ENCODE results near the gene CALM1. TPM values are rescaled to one million over a fixed set of nuclear protein-coding genes. Genes with fewer than 3 reads are reported as not detected.

CALM1 gene
- total RNA-seq, 1 experiment from 2014 or later: 308 TPM

- DNase-seq (ENCODE audit: low read depth): no peak
- in situ Hi-C loops (cut with HindIII; ENCODE audit: low pct_unique_long_range_greater_than_20kb, low sequenced_read_pairs): no loop called here
Measured at GRCh38 chr14:90402016-90402415, 5.2 kb downstream of the CALM1 start.

GRCh38 chr14:90403065-90403464, 6.2 kb downstream of the CALM1 start:
- DNase-seq (ENCODE audit: low read depth): no peak
- in situ Hi-C loops (cut with HindIII; ENCODE audit: low pct_unique_long_range_greater_than_20kb, low sequenced_read_pairs): no loop called here

- in situ Hi-C loops (cut with HindIII; ENCODE audit: low pct_unique_long_range_greater_than_20kb, low sequenced_read_pairs): no loop called here
Measured at GRCh38 chr14:90405101-90405500, 8.3 kb downstream of the CALM1 start.

GRCh38 chr14:90405755-90406154, 8.9 kb downstream of the CALM1 start:
- in situ Hi-C loops (cut with HindIII; ENCODE audit: low pct_unique_long_range_greater_than_20kb, low sequenced_read_pairs): no loop called here
- no peak for DNase-seq (ENCODE audit: low read depth)

More at GRCh38 chr14:90405101-90405500, 8.3 kb downstream of the CALM1 start:
- DNase-seq (ENCODE audit: low read depth): peak; percentile 93

GRCh38 chr14:90406384-90406798, 9.6 kb downstream of the CALM1 start:
- in situ Hi-C loops (cut with HindIII; ENCODE audit: low pct_unique_long_range_greater_than_20kb, low sequenced_read_pairs): no loop called here
- DNase-seq (ENCODE audit: low read depth): no peak

- no peak for DNase-seq (ENCODE audit: low read depth)
Measured at GRCh38 chr14:90407230-90407629, 10.4 kb downstream of the CALM1 start.

GRCh38 chr14:90408713-90409112, 11.9 kb downstream of the CALM1 start:
- in situ Hi-C loops (cut with HindIII; ENCODE audit: low pct_unique_long_range_greater_than_20kb, low sequenced_read_pairs): no loop called here
- peak; percentile 28 for DNase-seq (ENCODE audit: low read depth)

More at GRCh38 chr14:90407230-90407629, 10.4 kb downstream of the CALM1 start:
- in situ Hi-C loops (cut with HindIII; ENCODE audit: low pct_unique_long_range_greater_than_20kb, low sequenced_read_pairs): no loop called here

- in situ Hi-C loops (cut with HindIII; ENCODE audit: low pct_unique_long_range_greater_than_20kb, low sequenced_read_pairs): no loop called here
- peak; percentile 91 for DNase-seq (ENCODE audit: low read depth)
Measured at GRCh38 chr14:90409209-90409730, 12.4 kb downstream of the CALM1 start.

GRCh38 chr14:90412058-90412457, 15.2 kb downstream of the CALM1 start:
- in situ Hi-C loops (cut with HindIII; ENCODE audit: low pct_unique_long_range_greater_than_20kb, low sequenced_read_pairs): no loop called here

GRCh38 chr14:90416720-90417119, 19.9 kb downstream of the CALM1 start:
- DNase-seq (ENCODE audit: low read depth): no peak
- in situ Hi-C loops (cut with HindIII; ENCODE audit: low pct_unique_long_range_greater_than_20kb, low sequenced_read_pairs): no loop called here

More at GRCh38 chr14:90412058-90412457, 15.2 kb downstream of the CALM1 start:
- DNase-seq (ENCODE audit: low read depth): no peak

GRCh38 chr14:90418053-90418452, 21.2 kb downstream of the CALM1 start:
- in situ Hi-C loops (cut with HindIII; ENCODE audit: low pct_unique_long_range_greater_than_20kb, low sequenced_read_pairs): no loop called here
- no peak for DNase-seq (ENCODE audit: low read depth)

GRCh38 chr14:90419200-90419599, 22.4 kb downstream of the CALM1 start:
- in situ Hi-C loops (cut with HindIII; ENCODE audit: low pct_unique_long_range_greater_than_20kb, low sequenced_read_pairs): no loop called here
- DNase-seq (ENCODE audit: low read depth): peak; percentile 86

- in situ Hi-C loops (cut with HindIII; ENCODE audit: low pct_unique_long_range_greater_than_20kb, low sequenced_read_pairs): no loop called here
- DNase-seq (ENCODE audit: low read depth): no peak
Measured at GRCh38 chr14:90421001-90421631, 24.3 kb downstream of the CALM1 start.

GRCh38 chr14:90421632-90422020, 24.8 kb downstream of the CALM1 start:
- in situ Hi-C loops (cut with HindIII; ENCODE audit: low pct_unique_long_range_greater_than_20kb, low sequenced_read_pairs): no loop called here
- DNase-seq (ENCODE audit: low read depth): no peak

GRCh38 chr14:90423166-90423565, 26.3 kb downstream of the CALM1 start:
- no peak for DNase-seq (ENCODE audit: low read depth)
- in situ Hi-C loops (cut with HindIII; ENCODE audit: low pct_unique_long_range_greater_than_20kb, low sequenced_read_pairs): no loop called here

GRCh38 chr14:90424075-90424474, 27.2 kb downstream of the CALM1 start:
- in situ Hi-C loops (cut with HindIII; ENCODE audit: low pct_unique_long_range_greater_than_20kb, low sequenced_read_pairs): no loop called here
- DNase-seq (ENCODE audit: low read depth): no peak

- DNase-seq (ENCODE audit: low read depth): no peak
- in situ Hi-C loops (cut with HindIII; ENCODE audit: low pct_unique_long_range_greater_than_20kb, low sequenced_read_pairs): no loop called here
Measured at GRCh38 chr14:90424686-90425372, 28.0 kb downstream of the CALM1 start.

- no peak for DNase-seq (ENCODE audit: low read depth)
- in situ Hi-C loops (cut with HindIII; ENCODE audit: low pct_unique_long_range_greater_than_20kb, low sequenced_read_pairs): no loop called here
Measured at GRCh38 chr14:90425373-90425879, 28.6 kb downstream of the CALM1 start.

GRCh38 chr14:90426031-90426540, 29.3 kb downstream of the CALM1 start:
- no peak for DNase-seq (ENCODE audit: low read depth)
- in situ Hi-C loops (cut with HindIII; ENCODE audit: low pct_unique_long_range_greater_than_20kb, low sequenced_read_pairs): no loop called here

Data from Caki2 (cell line).